K562 (cell line): Measurements from ENCODE around the gene MTTP. TPM values are rescaled to one million over a fixed set of nuclear protein-coding genes. Genes with fewer than 3 reads are reported as not detected.

Source experiments
- ATAC-seq: fragments of 200-7000 bp; cut with Tn5 transposase; 3 replicates; pipeline ENCODE4 v1.9.1; 2020; ENCODE audit warnings: moderate library complexity
- BruUV-seq: library from RNA; stranded (reverse); fragments of 400-500 nt; replicated peaks from 2 replicates; lab custom pipeline; 2021; lab: Mats Ljungman, UMichigan
- CTCF ChIA-PET: fragments of 300-600 bp; formaldehyde crosslinking; extraction: SDS; loops from one replicate; lab custom pipeline; 2021; ENCODE audit warnings: low intra/inter-chr PET ratio; lab: Yijun Ruan, JAX
- POLR2A ChIA-PET: fragments of 300-600, 350-650 bp; sonication (Branson Sonifier 250); formaldehyde crosslinking; extraction: SDS; loops from one replicate; lab custom pipeline; 2021; ENCODE audit warnings: antibody characterized with exemption, inconsistent platforms; lab: Yijun Ruan, JAX
- DNase-seq, 4 experiments: peaks; one replicate each; pipeline versions ENCODE4 v3.0.0 to v3.0.0-alpha.2; 2011 to 2018; ENCODE audit warnings: low spot score in 3 of 4, mixed read lengths in 3 of 4; ENCODE audit errors: extremely low read depth in 1 of 4
- FAIRE-seq: peaks from 2 replicates; lab custom pipeline; 2011; peaks lifted over from hg19 to GRCh38; lab: Jason Lieb, UNC
- H2AFZ ChIP-seq: 2 replicates; pipeline ENCODE4 v1.6.0; 2011; ENCODE audit warnings: low read depth, low read length, control low read depth, inconsistent platforms
- H3K27ac ChIP-seq: fragments of 200-600 bp; 3 replicates; pipeline ENCODE4 v1.8.0; 2011; ENCODE audit warnings: low read depth, mild to moderate bottlenecking, control low read depth, inconsistent platforms, low read length, moderate library complexity, mixed read lengths; ENCODE audit errors: extremely low read depth
- H3K27me3 ChIP-seq, 2 experiments: fragments of 300-600 bp in 1 of 2; 2 replicates in 1 of 2; 3 replicates in 1 of 2; pipeline versions ENCODE4 v1.6.0 to v1.8.0; 2011; ENCODE audit warnings: inconsistent platforms in 2 of 2, low read length in 2 of 2, mild to moderate bottlenecking in 1 of 2, mixed read lengths in 1 of 2, moderate library complexity in 1 of 2; ENCODE audit not compliant: control insufficient read depth in 2 of 2, insufficient read depth in 2 of 2
- H3K36me3 ChIP-seq: fragments of 300-600 bp; 3 replicates; pipeline ENCODE4 v1.8.0; 2011; ENCODE audit warnings: mild to moderate bottlenecking, low read length, inconsistent platforms; ENCODE audit not compliant: control insufficient read depth, insufficient read depth
- H3K4me1 ChIP-seq, 2 experiments: fragments of 200-600 bp in 1 of 2; replicated peaks in 1 of 2; 2 replicates in 1 of 2; 3 replicates in 1 of 2; pipeline versions ENCODE4 v1.5.1 to v1.8.0; 2011; ENCODE audit warnings: inconsistent platforms in 2 of 2, low read length in 2 of 2, mild to moderate bottlenecking in 1 of 2, mixed read lengths in 1 of 2, moderate library complexity in 1 of 2; ENCODE audit not compliant: control insufficient read depth in 2 of 2, insufficient read depth in 2 of 2
- H3K4me2 ChIP-seq: 2 replicates; pipeline ENCODE4 v1.6.1; 2011; ENCODE audit warnings: low read length, control low read depth, inconsistent platforms, mixed read lengths; ENCODE audit not compliant: insufficient read depth
- H3K4me3 ChIP-seq: fragments of 200-600 bp; sonication (generic), shearing (Covaris generic); 2 replicates; pipeline ENCODE4 v1.5.1; 2016; ENCODE audit warnings: control low read depth, inconsistent platforms
- H3K79me2 ChIP-seq: fragments of 200-600 bp; 3 replicates; pipeline ENCODE4 v1.8.0; 2011; ENCODE audit warnings: low read length, inconsistent platforms; ENCODE audit not compliant: control insufficient read depth, insufficient read depth
- H3K9ac ChIP-seq, 2 experiments: 2 replicates each; pipeline versions ENCODE4 v1.6.0 to v1.6.1; 2011; ENCODE audit warnings: low read depth in 2 of 2, low read length in 2 of 2, control low read depth in 1 of 2, inconsistent platforms in 1 of 2, mild to moderate bottlenecking in 1 of 2, mixed read lengths in 1 of 2; ENCODE audit not compliant: insufficient read depth in 1 of 2
- H3K9me1 ChIP-seq: one replicate; pipeline ENCODE4 v1.6.0; 2011; ENCODE audit warnings: inconsistent platforms, mild to moderate bottlenecking, low read length, moderate library complexity; ENCODE audit not compliant: control insufficient read depth, insufficient read depth
- H3K9me3 ChIP-seq: replicated peaks from 2 replicates; pipeline ENCODE4 v1.5.1; 2011; ENCODE audit warnings: low read depth, low read length, inconsistent platforms; ENCODE audit not compliant: control insufficient read depth, insufficient read depth
- H4K20me1 ChIP-seq: replicated peaks from 2 replicates; pipeline ENCODE4 v1.6.1; 2011; ENCODE audit warnings: low read length, inconsistent platforms, mixed read lengths; ENCODE audit not compliant: control insufficient read depth, insufficient read depth
- BRD4 ChIP-seq: fragments of 200-600 bp; sonication (generic); IDR thresholded peaks from 2 replicates; pipeline ENCODE4 v1.6.1; 2017; ENCODE audit warnings: inconsistent platforms
- DIDO1 ChIP-seq: fragments of 450-650 bp; IDR thresholded peaks from 2 replicates; pipeline ENCODE4 v1.6.1; 2016; ENCODE audit warnings: low read depth, missing biosample characterization, missing genetic modification characterization
- GTF2A2 ChIP-seq: IDR thresholded peaks from 2 replicates; pipeline ENCODE4 v1.6.1; 2016; ENCODE audit warnings: mild to moderate bottlenecking, missing genetic modification characterization, missing compliant biosample characterization
- HDGF ChIP-seq: fragments of 450-650 bp; IDR thresholded peaks from 2 replicates; pipeline ENCODE4 v1.6.1; 2016
- HSF4 ChIP-seq: fragments of 250-450 bp; sonication (Bioruptor Pico); IDR thresholded peaks from 2 replicates; pipeline ENCODE4 v2.1.2; 2022; ENCODE audit warnings: mild to moderate bottlenecking, moderate library complexity, borderline replicate concordance
- KDM2B ChIP-seq: fragments of 250-450 bp; sonication (Bioruptor Pico); IDR thresholded peaks from 2 replicates; pipeline ENCODE4 v1.8.0; 2021; ENCODE audit warnings: mild to moderate bottlenecking, moderate library complexity
- MAFK ChIP-seq: IDR thresholded peaks from 2 replicates; pipeline ENCODE4 v1.6.1; 2011; ENCODE audit warnings: low read length, improper control_type of control experiment
- NKRF ChIP-seq: fragments of 450-650 bp; IDR thresholded peaks from 2 replicates; pipeline ENCODE4 v1.6.1; 2016; ENCODE audit warnings: borderline replicate concordance
- PHF21A ChIP-seq: fragments of 450-650 bp; IDR thresholded peaks from 2 replicates; pipeline ENCODE4 v1.6.1; 2017; ENCODE audit warnings: low read depth, borderline replicate concordance
- SRSF9 ChIP-seq: fragments of 200-400 bp; formaldehyde crosslinking; IDR thresholded peaks from 2 replicates; pipeline ENCODE4 v1.6.1; 2017; ENCODE audit warnings: low read depth, low read length, borderline replicate concordance
- TAL1 ChIP-seq: fragments of 450-650 bp; IDR thresholded peaks from 2 replicates; pipeline ENCODE4 v1.6.1; 2016; ENCODE audit warnings: mild to moderate bottlenecking
- XRCC3 ChIP-seq: fragments of 450-650 bp; IDR thresholded peaks from 2 replicates; pipeline ENCODE4 v1.6.1; 2017; ENCODE audit warnings: mild to moderate bottlenecking, moderate library complexity
- ZBTB8A ChIP-seq: fragments of 450-650 bp; IDR thresholded peaks from 2 replicates; pipeline ENCODE4 v1.6.1; 2018; ENCODE audit warnings: mild to moderate bottlenecking, moderate library complexity; ENCODE audit not compliant: partially characterized antibody
- ZC3H4 ChIP-seq: sonication (generic); formaldehyde crosslinking; IDR thresholded peaks from 2 replicates; pipeline ENCODE4 v1.9.0; 2021; ENCODE audit warnings: missing genetic modification reagents, borderline replicate concordance
- ZFP1 ChIP-seq: fragments of 450-650 bp; formaldehyde crosslinking; IDR thresholded peaks from 2 replicates; pipeline ENCODE4 v1.4.0; 2020; ENCODE audit warnings: mild to moderate bottlenecking, mixed read lengths
- ZNF224 ChIP-seq: sonication (generic); formaldehyde crosslinking; IDR thresholded peaks from 2 replicates; pipeline ENCODE4 v1.8.0; 2022; ENCODE audit warnings: mild to moderate bottlenecking, missing genetic modification reagents
- ZNF584 ChIP-seq: fragments of 200-800 bp; sonication (Bioruptor generic); IDR thresholded peaks from 2 replicates; pipeline ENCODE4 v1.6.1; 2016; ENCODE audit warnings: low read depth, mild to moderate bottlenecking, missing genetic modification characterization, missing compliant biosample characterization
- WGBS: fragments of 100-300 bp; shearing (Covaris generic); methylation state at CpG from one replicate; pipeline ENCODE4 v1.1.6; 2016; ENCODE audit warnings: low coverage, mixed read lengths; ENCODE audit not compliant: insufficient coverage; ENCODE audit errors: missing lambda C conversion rate; 5-methylcytosine and 5-hydroxymethylcytosine counted together
- in situ Hi-C: fragments of 300-500 bp; cut with MboI; formaldehyde crosslinking; loops from 4 replicates; pipeline ENCODE4 v1.15.0; 2018; ENCODE audit warnings: inconsistent platforms, mixed read lengths
- intact Hi-C: fragments of 100-400 bp; cut with micrococcal nuclease; formaldehyde crosslinking; loops from 2 replicates; pipeline ENCODE4 v1.14.2; 2022
- polyA plus RNA-seq, 8 experiments: library from polyadenylated mRNA; depleted of rRNA in 4 of 8; stranded (reverse) in 5 of 8; unstranded in 3 of 8; fragments of >200 nt; fragmentation: Nextera tagmentation in 2 of 8; fragmentation: Illumina TruSeq in 1 of 8; extraction: Ambion mirVana in 2 of 8; extraction: Trizol in 1 of 8; gene quantifications; 2 replicates each; pipeline versions ENCODE4 v1.2.1 to v1.2.3, GENCODE V29; 2011 to 2014; ENCODE audit warnings: inconsistent platforms in 1 of 8, missing spikeins in 1 of 8
- total RNA-seq, 7 experiments: library from RNA; depleted of rRNA in 6 of 7; stranded (reverse); fragments of >200 nt in 6 of 7; fragmentation: Illumina TruSeq in 2 of 7; extraction: Trizol in 2 of 7; gene quantifications; 2 replicates each; pipeline versions ENCODE4 v1.2.1 to v1.2.3, GENCODE V29; 2011 to 2021; ENCODE audit warnings: low replicate concordance in 1 of 7

Gene MTTP
- total and polyA plus RNA-seq, 9 of the 15 experiments (the other 6 are each of a cell fraction or from before 2014, with no cell fraction given) = 0.01 to 0.29 (median 0.04) TPM; not detected in 2

GRCh38 chr4:99578714-99579113, 4.1 kb downstream of the MTTP start (continued):
- no peak for TF ChIP-seq XRCC3
- TF ChIP-seq PHF21A = no peak
- no peak for TF ChIP-seq DIDO1 (tag)
- TF ChIP-seq TAL1 = no peak
- TF ChIP-seq, all 486 proteins: peak for 0

GRCh38 chr4:99585516-99585915, 10.9 kb downstream of the MTTP start:
- intact Hi-C loops = no loop called here
- TF ChIP-seq KDM2B (CRISPR knock-in tag) (no peak), MAFK (no peak), ZNF584 (no peak), ZNF224 (CRISPR knock-in tag) (no peak), NKRF (no peak), ZFP1 (CRISPR knock-in tag) (no peak), HDGF (no peak), ZBTB8A (no peak), HSF4 (no peak), ZC3H4 (no peak), BRD4 (no peak), GTF2A2 (no peak), SRSF9 (no peak)
- TF ChIP-seq, all 486 proteins: peak for 0

More at GRCh38 chr4:99585516-99585915, 10.9 kb downstream of the MTTP start:
- Histone ChIP-seq H3K9ac (no peak overlapping the region), H3K36me3 (no peaks in the 10 kb centered on the region), H3K4me3 (no peak overlapping the region), H3K9me1 (no peaks in the 10 kb centered on the region), H3K4me2 (no peak overlapping the region), H4K20me1 (no peaks in the 10 kb centered on the region), H3K27ac (no peak overlapping the region), H3K27me3 (no peaks in the 10 kb centered on the region; a peak in 1 of 5 replicates), H3K4me1 (no peaks in the 10 kb centered on the region), H2AFZ (no peak overlapping the region), H3K79me2 (no peaks in the 10 kb centered on the region), H3K9me3 (no peaks in the 10 kb centered on the region)
- DNase-seq (no peak), FAIRE-seq (no peak), ATAC-seq (no peak)
- no TSS peak for BruUV-seq
- ChIA-PET POLR2A (no interaction called here), CTCF (no interaction called here)
- in situ Hi-C loops = no loop called here
- WGBS = 0% methylated on average over 1 of the region's 1 CpG
